ENCODE measurements around the gene TPCN2. TPM values are rescaled to one million over a fixed set of nuclear protein-coding genes. Genes with fewer than 3 reads are reported as not detected.

Gene TPCN2
- total RNA-seq, 4 donors from 2014 or later, result 5.6 to 54.6 (median 17.7) TPM

GRCh38 chr11:69109101-69109500, 60.4 kb downstream of the TPCN2 start:
- H3K4me3 ChIP-seq, result no peak overlapping the region
- intact Hi-C loops (cut with DNase I; ENCODE audit: low total_unique reads), result no loop called here
- TF ChIP-seq POLR2A (IDR thresholded peaks at IDR 0.05) (no peak), CTCF (IDR thresholded peaks at IDR 0.05) (no peak)

GRCh38 chr11:69110451-69110850, 61.7 kb downstream of the TPCN2 start:
- no peak overlapping the region for H3K4me3 ChIP-seq
- no peaks in the 10 kb centered on the region for H3K36me3 ChIP-seq
- no peak for DNase-seq
- no peak for TF ChIP-seq CTCF (IDR thresholded peaks at IDR 0.05)
- no peak for TF ChIP-seq POLR2A (IDR thresholded peaks at IDR 0.05)
- H3K27me3 ChIP-seq, result no peaks in the 10 kb centered on the region
- H3K9me3 ChIP-seq, result no peaks in the 10 kb centered on the region
- H3K27ac ChIP-seq, result no peak overlapping the region
- H3K4me1 ChIP-seq, result no peaks in the 10 kb centered on the region
- intact Hi-C loops (cut with DNase I; ENCODE audit: low total_unique reads), result no loop called here

More at GRCh38 chr11:69109101-69109500, 60.4 kb downstream of the TPCN2 start:
- H3K9me3 ChIP-seq, result no peaks in the 10 kb centered on the region
- no peaks in the 10 kb centered on the region for H3K4me1 ChIP-seq
- H3K27me3 ChIP-seq, result no peaks in the 10 kb centered on the region
- DNase-seq, result no peak
- no peaks in the 10 kb centered on the region for H3K36me3 ChIP-seq
- H3K27ac ChIP-seq, result no peak overlapping the region

GRCh38 chr11:69111624-69112542, 63.2 kb downstream of the TPCN2 start:
- TF ChIP-seq CTCF (IDR thresholded peaks at IDR 0.05) (no peak), POLR2A (IDR thresholded peaks at IDR 0.05) (no peak)
- Histone ChIP-seq H3K36me3 (no peaks in the 10 kb centered on the region), H3K4me3 (no peak overlapping the region), H3K9me3 (no peaks in the 10 kb centered on the region), H3K4me1 (no peaks in the 10 kb centered on the region), H3K27me3 (no peaks in the 10 kb centered on the region), H3K27ac (no peak overlapping the region)
- DNase-seq, result no peak
- intact Hi-C loops (cut with DNase I; ENCODE audit: low total_unique reads), result no loop called here

GRCh38 chr11:69113226-69113625, 64.5 kb downstream of the TPCN2 start:
- intact Hi-C loops (cut with DNase I; ENCODE audit: low total_unique reads), result no loop called here
- no peaks in the 10 kb centered on the region for H3K9me3 ChIP-seq
- H3K27me3 ChIP-seq, result no peaks in the 10 kb centered on the region
- no peak for DNase-seq
- H3K4me3 ChIP-seq, result no peak overlapping the region
- H3K36me3 ChIP-seq, result no peaks in the 10 kb centered on the region
- H3K4me1 ChIP-seq, result no peaks in the 10 kb centered on the region
- no peak for TF ChIP-seq CTCF (IDR thresholded peaks at IDR 0.05)
- TF ChIP-seq POLR2A (IDR thresholded peaks at IDR 0.05), result no peak
- H3K27ac ChIP-seq, result no peak overlapping the region

GRCh38 chr11:69113646-69114340, 65.1 kb downstream of the TPCN2 start:
- Histone ChIP-seq H3K4me1 (no peaks in the 10 kb centered on the region), H3K27ac (no peak overlapping the region), H3K9me3 (no peaks in the 10 kb centered on the region), H3K36me3 (no peaks in the 10 kb centered on the region), H3K27me3 (no peaks in the 10 kb centered on the region), H3K4me3 (no peak overlapping the region)
- no peak for DNase-seq
- no peak for TF ChIP-seq CTCF (IDR thresholded peaks at IDR 0.05)
- TF ChIP-seq POLR2A (IDR thresholded peaks at IDR 0.05), result no peak
- intact Hi-C loops (cut with DNase I; ENCODE audit: low total_unique reads), result no loop called here
